GM18870 (cell line): ENCODE results near the gene PDE10A.
A peak's percentile ranks its signal among the peaks of the same experiment; 100 is the strongest.
"Not testable (repeated sequence)": the region's sequence is repeated elsewhere in the genome, so short reads cannot be mapped to it uniquely, and the experiment has no call there.

Experiments
- ATAC-seq: cut with Tn5 transposase; IDR thresholded peaks from one replicate; pipeline ENCODE4 v1.9.1; 2021; ENCODE audit warnings: moderate library complexity; ENCODE audit not compliant: unreplicated experiment

The PDE10A gene

GRCh38 chr6:165594584-165595333, 68.3 kb downstream of the PDE10A start:
- ATAC-seq = no peak

GRCh38 chr6:165592947-165593346, 70.1 kb downstream of the PDE10A start:
- not testable (repeated sequence) for ATAC-seq

GRCh38 chr6:165588515-165588914, 74.5 kb downstream of the PDE10A start:
- no peak for ATAC-seq

GRCh38 chr6:165587206-165587605, 75.8 kb downstream of the PDE10A start:
- ATAC-seq = no peak

GRCh38 chr6:165586706-165587105, 76.3 kb downstream of the PDE10A start:
- no peak for ATAC-seq

- no peak for ATAC-seq
Measured at GRCh38 chr6:165585060-165585459, 78.0 kb downstream of the PDE10A start.

GRCh38 chr6:165584541-165584940, 78.5 kb downstream of the PDE10A start:
- no peak for ATAC-seq

GRCh38 chr6:165581678-165582077, 81.4 kb downstream of the PDE10A start:
- no peak for ATAC-seq

- ATAC-seq = no peak
Measured at GRCh38 chr6:165580136-165580535, 82.9 kb downstream of the PDE10A start.

GRCh38 chr6:165579151-165579550, 83.9 kb downstream of the PDE10A start:
- ATAC-seq = no peak

GRCh38 chr6:165577556-165577955, 85.5 kb downstream of the PDE10A start:
- no peak for ATAC-seq

- ATAC-seq = no peak
Measured at GRCh38 chr6:165575158-165575549, 87.9 kb downstream of the PDE10A start.

- peak; percentile 69 for ATAC-seq
Measured at GRCh38 chr6:165574220-165575157, 88.6 kb downstream of the PDE10A start.

GRCh38 chr6:165573671-165574070, 89.4 kb downstream of the PDE10A start:
- ATAC-seq = no peak

- ATAC-seq = peak; percentile 71
Measured at GRCh38 chr6:165571721-165572132, 91.3 kb downstream of the PDE10A start.

- ATAC-seq = no peak
Measured at GRCh38 chr6:165571068-165571682, 91.9 kb downstream of the PDE10A start.

- no peak for ATAC-seq
Measured at GRCh38 chr6:165568326-165568725, 94.7 kb downstream of the PDE10A start.

GRCh38 chr6:165566088-165566828, 96.8 kb downstream of the PDE10A start:
- no peak for ATAC-seq

GRCh38 chr6:165562421-165563090, 100.5 kb downstream of the PDE10A start:
- ATAC-seq = no peak

- ATAC-seq = no peak
Measured at GRCh38 chr6:165559632-165560031, 103.4 kb downstream of the PDE10A start.
